Hepatocyte (in vitro differentiated cells): Measurements from ENCODE around the gene TMCC2. TPM values are rescaled to one million over a fixed set of nuclear protein-coding genes. Genes with fewer than 3 reads are reported as not detected.

Experiments
- DNase-seq: peaks from one replicate; pipeline ENCODE4 v3.0.0-alpha.2; 2016; ENCODE audit warnings: low spot score
- H2AFZ ChIP-seq: fragments of 200-600 bp; sonication (generic); 2 replicates; pipeline ENCODE4 v1.6.0; 2016; ENCODE audit warnings: antibody characterized with exemption, mild to moderate bottlenecking
- H3K27ac ChIP-seq: fragments of 200-600 bp; sonication (generic); 2 replicates; pipeline ENCODE4 v1.5.1; 2016; ENCODE audit warnings: mild to moderate bottlenecking
- H3K27me3 ChIP-seq: fragments of 200-600 bp; sonication (generic); 2 replicates; pipeline ENCODE4 v1.6.1; 2016
- H3K36me3 ChIP-seq: fragments of 200-600 bp; sonication (generic); replicated peaks from 2 replicates; pipeline ENCODE4 v1.5.1; 2016; ENCODE audit warnings: low read depth; ENCODE audit not compliant: insufficient read depth
- H3K4me1 ChIP-seq: fragments of 200-600 bp; sonication (generic); 2 replicates; pipeline ENCODE4 v1.5.1; 2016; ENCODE audit warnings: mild to moderate bottlenecking, moderate library complexity; ENCODE audit not compliant: insufficient read depth
- H3K4me2 ChIP-seq: fragments of 200-600 bp; sonication (generic); 2 replicates; pipeline ENCODE4 v1.6.0; 2016
- H3K4me3 ChIP-seq: fragments of 200-600 bp; sonication (generic); 2 replicates; pipeline ENCODE4 v1.5.1; 2016; ENCODE audit warnings: mild to moderate bottlenecking
- H3K79me2 ChIP-seq: fragments of 200-600 bp; sonication (generic); 2 replicates; pipeline ENCODE4 v1.6.0; 2017; ENCODE audit warnings: mild to moderate bottlenecking
- H3K9me2 ChIP-seq: fragments of 200-600 bp; sonication (generic); replicated peaks from 2 replicates; pipeline ENCODE4 v1.6.0; 2017; ENCODE audit warnings: mild to moderate bottlenecking; ENCODE audit not compliant: insufficient read depth
- H3K9me3 ChIP-seq: fragments of 200-600 bp; sonication (generic); 2 replicates; pipeline ENCODE4 v1.5.1; 2016; ENCODE audit warnings: low read depth, mild to moderate bottlenecking
- H4K20me1 ChIP-seq: fragments of 200-600 bp; sonication (generic); 2 replicates; pipeline ENCODE4 v1.6.0; 2016; ENCODE audit warnings: mild to moderate bottlenecking; ENCODE audit not compliant: insufficient read depth, poor library complexity, severe bottlenecking
- EZH2 ChIP-seq: fragments of 200-600 bp; sonication (generic); IDR thresholded peaks from 2 replicates; pipeline ENCODE4 v1.6.1; 2016; ENCODE audit warnings: antibody characterized with exemption, mild to moderate bottlenecking, borderline replicate concordance
- EZH2phosphoT487 ChIP-seq: fragments of 200-600 bp; sonication (generic); IDR thresholded peaks from one replicate; pipeline ENCODE4 v1.6.1; 2018; ENCODE audit warnings: antibody characterized with exemption, mild to moderate bottlenecking, low read depth, moderate library complexity; ENCODE audit not compliant: unreplicated experiment, severe bottlenecking
- WGBS: methylation state at CpG from one replicate; pipeline ENCODE4 v1.1.6; 2016; ENCODE audit warnings: low lambda C conversion rate; ENCODE audit errors: missing lambda C conversion rate; 5-methylcytosine and 5-hydroxymethylcytosine counted together
- polyA plus RNA-seq: library from polyadenylated mRNA; unstranded; fragments of >200 nt; fragmentation: Nextera tagmentation; extraction: Ambion mirVana; gene quantifications from 2 replicates; pipeline ENCODE4 v1.2.1, GENCODE V29; 2016
- total RNA-seq: library from RNA; depleted of rRNA; stranded (reverse); fragments of >200 nt; gene quantifications from 2 replicates; pipeline ENCODE4 v1.2.3, GENCODE V29; 2014
- TF ChIP-seq, protein P1 (sequence below): fragments of 200-600 bp; sonication (generic); IDR thresholded peaks from 2 replicates; pipeline ENCODE4 v1.5.1; 2016; ENCODE audit warnings: antibody characterized with exemption, mild to moderate bottlenecking; ENCODE audit not compliant: poor library complexity

TMCC2 gene
- total and polyA plus RNA-seq, 2 experiments from 2014 or later: 2.5 to 2.9 TPM

DNA sequence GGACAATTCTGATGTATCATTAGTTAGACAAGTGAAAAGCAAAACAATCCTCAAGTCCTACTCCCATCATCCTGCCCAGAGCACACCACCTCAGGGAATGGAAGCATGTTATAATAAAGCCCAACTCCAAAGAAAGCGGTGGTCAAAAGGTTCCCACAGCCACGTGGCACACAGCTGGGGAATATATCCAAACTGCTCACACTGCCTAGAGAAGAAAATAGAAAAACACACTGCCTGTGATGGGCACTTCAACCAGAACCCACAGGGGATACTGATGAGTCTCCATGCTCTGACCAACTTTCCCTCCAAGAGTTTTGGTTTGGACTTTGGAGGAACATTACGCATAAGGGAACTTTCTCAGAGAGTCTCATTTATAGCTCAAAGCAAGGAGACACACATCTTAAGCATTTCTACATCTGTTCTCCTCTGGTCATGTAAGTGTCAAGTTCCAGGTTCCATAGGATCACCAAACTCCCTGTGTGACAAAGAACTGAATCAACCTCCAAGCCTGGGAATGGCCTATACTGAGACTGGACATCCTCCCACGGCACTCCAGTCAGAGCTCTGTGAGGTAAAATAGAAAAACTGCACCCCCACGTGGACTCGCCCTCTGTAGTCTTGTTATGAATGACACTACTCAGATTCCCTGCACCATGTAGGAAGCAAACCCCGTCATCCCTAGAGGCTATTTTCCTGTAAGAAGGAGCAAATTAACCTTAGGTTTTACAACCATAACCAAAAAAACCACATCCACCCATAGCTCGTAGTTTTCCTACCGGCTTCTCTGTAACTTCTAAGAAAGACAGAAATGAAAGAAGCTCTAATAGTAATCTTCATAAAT, 28.4 kb upstream of the TMCC2 start:
- whole genome bisulfite sequencing: 79% methylated on average over 9 of the region's 9 CpGs
- peaks cover 11% of the 10 kb centered on the region for H4K20me1 ChIP-seq

DNA sequence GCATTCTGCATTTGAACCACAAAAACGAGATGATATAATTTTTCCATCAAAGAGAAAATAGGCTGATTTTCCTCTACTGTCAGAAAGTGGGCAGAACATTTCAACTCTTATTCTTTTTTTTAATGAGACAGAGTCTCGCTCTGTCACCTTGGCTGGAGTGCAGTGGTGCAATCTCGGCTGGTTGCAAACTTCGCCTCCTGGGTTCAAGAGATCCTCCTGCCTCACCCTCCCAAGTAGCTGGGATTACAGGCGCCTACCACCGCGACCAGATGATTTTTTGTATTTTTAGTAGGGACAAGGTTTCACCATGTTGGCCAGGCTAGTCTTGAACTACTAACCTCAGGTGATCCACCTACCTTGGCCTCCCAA, 27.8 kb upstream of the TMCC2 start:
- Histone ChIP-seq H3K27ac (no peak overlapping the region), H4K20me1 (peaks cover 17% of the 10 kb centered on the region), H3K4me3 (no peak overlapping the region), H3K36me3 (no peaks in the 10 kb centered on the region), H3K79me2 (peaks cover 85% of the 10 kb centered on the region), H3K9me2 (no peaks in the 10 kb centered on the region), H2AFZ (no peak overlapping the region), H3K4me2 (no peak overlapping the region), H3K4me1 (no peaks in the 10 kb centered on the region), H3K27me3 (no peaks in the 10 kb centered on the region), H3K9me3 (no peaks in the 10 kb centered on the region)
- TF ChIP-seq, protein P1, sequence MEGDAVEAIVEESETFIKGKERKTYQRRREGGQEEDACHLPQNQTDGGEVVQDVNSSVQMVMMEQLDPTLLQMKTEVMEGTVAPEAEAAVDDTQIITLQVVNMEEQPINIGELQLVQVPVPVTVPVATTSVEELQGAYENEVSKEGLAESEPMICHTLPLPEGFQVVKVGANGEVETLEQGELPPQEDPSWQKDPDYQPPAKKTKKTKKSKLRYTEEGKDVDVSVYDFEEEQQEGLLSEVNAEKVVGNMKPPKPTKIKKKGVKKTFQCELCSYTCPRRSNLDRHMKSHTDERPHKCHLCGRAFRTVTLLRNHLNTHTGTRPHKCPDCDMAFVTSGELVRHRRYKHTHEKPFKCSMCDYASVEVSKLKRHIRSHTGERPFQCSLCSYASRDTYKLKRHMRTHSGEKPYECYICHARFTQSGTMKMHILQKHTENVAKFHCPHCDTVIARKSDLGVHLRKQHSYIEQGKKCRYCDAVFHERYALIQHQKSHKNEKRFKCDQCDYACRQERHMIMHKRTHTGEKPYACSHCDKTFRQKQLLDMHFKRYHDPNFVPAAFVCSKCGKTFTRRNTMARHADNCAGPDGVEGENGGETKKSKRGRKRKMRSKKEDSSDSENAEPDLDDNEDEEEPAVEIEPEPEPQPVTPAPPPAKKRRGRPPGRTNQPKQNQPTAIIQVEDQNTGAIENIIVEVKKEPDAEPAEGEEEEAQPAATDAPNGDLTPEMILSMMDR: no peak
- TF ChIP-seq EZH2phosphoT487 (no peak), EZH2 (no peak)
- no peak for DNase-seq
- 95% methylated on average over 7 of the region's 7 CpGs for WGBS

More for the DNA sequence above, 28.4 kb upstream of the TMCC2 start:
- H3K27me3 ChIP-seq: no peaks in the 10 kb centered on the region
- no peak overlapping the region for H2AFZ ChIP-seq
- TF ChIP-seq, protein P1: no peak
- no peak for TF ChIP-seq EZH2
- TF ChIP-seq EZH2phosphoT487: no peak
- no peak overlapping the region for H3K4me3 ChIP-seq
- DNase-seq: no peak
- no peaks in the 10 kb centered on the region for H3K4me1 ChIP-seq
- peaks cover 84% of the 10 kb centered on the region for H3K79me2 ChIP-seq
- no peak overlapping the region for H3K4me2 ChIP-seq
- no peaks in the 10 kb centered on the region for H3K9me2 ChIP-seq
- no peaks in the 10 kb centered on the region for H3K9me3 ChIP-seq
- no peak overlapping the region for H3K27ac ChIP-seq
- no peaks in the 10 kb centered on the region for H3K36me3 ChIP-seq

DNA sequence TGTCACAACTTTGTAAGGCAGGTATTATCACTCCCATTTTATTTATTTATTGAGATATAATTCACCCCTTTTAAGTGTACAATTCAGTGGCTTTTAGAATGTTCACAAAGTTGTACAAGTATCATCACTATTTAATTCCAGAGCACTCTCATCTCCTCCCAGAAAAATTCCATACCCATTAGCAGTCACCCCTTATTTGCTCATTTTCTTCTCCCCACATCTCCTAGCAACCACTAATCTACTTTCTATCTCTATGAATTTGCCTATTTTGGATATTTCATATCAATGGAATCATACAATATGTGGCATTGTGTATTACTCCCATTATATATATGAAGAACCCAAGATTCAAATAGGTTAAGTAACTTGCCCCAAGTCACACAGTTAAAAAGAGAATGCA, 23.2 kb upstream of the TMCC2 start:
- Histone ChIP-seq H3K9me3 (no peaks in the 10 kb centered on the region), H3K4me1 (peaks cover 4% of the 10 kb centered on the region), H3K27me3 (no peaks in the 10 kb centered on the region), H4K20me1 (peaks cover 36% of the 10 kb centered on the region), H3K27ac (no peak overlapping the region), H3K4me2 (no peak overlapping the region), H2AFZ (no peak overlapping the region), H3K9me2 (no peaks in the 10 kb centered on the region), H3K79me2 (peaks cover 86% of the 10 kb centered on the region), H3K4me3 (no peak overlapping the region), H3K36me3 (no peaks in the 10 kb centered on the region)
- no peak for TF ChIP-seq EZH2phosphoT487
- TF ChIP-seq, protein P1: no peak
- no peak for TF ChIP-seq EZH2
- DNase-seq: no peak

DNA sequence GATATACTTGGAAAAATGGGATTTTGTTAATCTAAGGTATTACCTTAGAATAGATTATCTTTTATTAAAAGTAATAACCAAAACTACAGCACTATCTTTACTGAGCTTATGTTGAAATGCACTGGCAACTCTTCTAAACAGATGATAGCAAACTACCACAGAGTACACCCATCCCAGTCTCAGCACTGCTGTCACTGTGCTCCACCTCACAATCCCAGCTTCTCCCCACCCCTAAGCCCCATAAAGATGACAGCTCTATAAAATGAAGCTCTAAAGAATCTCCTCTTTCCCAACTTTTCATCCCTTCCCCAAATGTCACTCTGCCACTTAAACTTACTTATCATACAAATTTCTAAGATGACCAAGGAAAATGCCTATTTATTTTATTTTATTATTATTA, 22.7 kb upstream of the TMCC2 start:
- no peak for DNase-seq
- H3K4me2 ChIP-seq: no peak overlapping the region
- no peaks in the 10 kb centered on the region for H3K9me3 ChIP-seq
- H3K9me2 ChIP-seq: no peaks in the 10 kb centered on the region
- no peak overlapping the region for H2AFZ ChIP-seq
- no peaks in the 10 kb centered on the region for H3K36me3 ChIP-seq
- H3K4me3 ChIP-seq: no peak overlapping the region
- H3K27me3 ChIP-seq: no peaks in the 10 kb centered on the region
- peaks cover 36% of the 10 kb centered on the region for H4K20me1 ChIP-seq
- no peak for TF ChIP-seq EZH2
- H3K27ac ChIP-seq: no peak overlapping the region
- peaks cover 86% of the 10 kb centered on the region for H3K79me2 ChIP-seq
- peaks cover 4% of the 10 kb centered on the region for H3K4me1 ChIP-seq
